ENCODE measurements around the gene ECT2. TPM values are rescaled to one million over a fixed set of nuclear protein-coding genes. Genes with fewer than 3 reads are reported as not detected.

The ECT2 gene
- total and polyA plus RNA-seq, 2 of the 8 experiments (the other 6 are each of a cell fraction or from before 2014, with no cell fraction given) = 19.5 to 88.7 TPM

DNA sequence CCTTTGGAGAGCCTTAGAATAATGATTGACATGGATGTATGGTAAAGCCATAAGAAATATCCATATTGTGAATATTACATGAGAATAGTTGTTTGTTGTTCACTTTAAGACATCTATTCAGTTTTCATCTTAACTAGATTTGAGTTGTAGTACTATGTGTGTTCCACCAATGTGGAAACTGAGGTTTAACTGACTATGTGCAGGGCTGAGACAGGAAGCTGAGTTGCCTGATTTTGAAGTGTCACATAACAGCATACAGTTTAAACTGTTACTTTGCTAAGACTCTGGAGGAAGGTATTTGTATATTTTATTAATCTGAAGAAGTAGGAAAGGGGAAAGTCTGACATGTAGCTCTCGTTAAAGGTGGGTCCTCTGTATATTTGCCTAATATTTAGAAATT, 2.1 kb downstream of the ECT2 start (continued):
- no peak for TF ChIP-seq SUZ12 (IDR thresholded peaks at IDR 0.05; ENCODE audit: low read length)
- no peak for TF ChIP-seq SP2 (IDR thresholded peaks at IDR 0.05; ENCODE audit: low read length)
- no peak for TF ChIP-seq GABPA (IDR thresholded peaks at IDR 0.05; ENCODE audit: borderline replicate concordance, insufficient read depth, low read length)
- no peak for TF ChIP-seq TBP (IDR thresholded peaks at IDR 0.05; ENCODE audit: low read depth, low read length)
- TF ChIP-seq CBX5 (IDR thresholded peaks at IDR 0.05; ENCODE audit: low read depth, low read length) = no peak
- TF ChIP-seq RBBP5 (IDR thresholded peaks at IDR 0.05; ENCODE audit: borderline replicate concordance, low read depth, low read length) = no peak
- TF ChIP-seq POLR2AphosphoS5 (IDR thresholded peaks at IDR 0.05; ENCODE audit: low read depth, low read length) = no peak
